Measurements from ENCODE around the gene CDK11B. TPM values are rescaled to one million over a fixed set of nuclear protein-coding genes. Genes with fewer than 3 reads are reported as not detected.

The CDK11B gene
- total and polyA plus RNA-seq, 2 experiments from 2014 or later, result 11.7 to 19.1 TPM

DNA sequence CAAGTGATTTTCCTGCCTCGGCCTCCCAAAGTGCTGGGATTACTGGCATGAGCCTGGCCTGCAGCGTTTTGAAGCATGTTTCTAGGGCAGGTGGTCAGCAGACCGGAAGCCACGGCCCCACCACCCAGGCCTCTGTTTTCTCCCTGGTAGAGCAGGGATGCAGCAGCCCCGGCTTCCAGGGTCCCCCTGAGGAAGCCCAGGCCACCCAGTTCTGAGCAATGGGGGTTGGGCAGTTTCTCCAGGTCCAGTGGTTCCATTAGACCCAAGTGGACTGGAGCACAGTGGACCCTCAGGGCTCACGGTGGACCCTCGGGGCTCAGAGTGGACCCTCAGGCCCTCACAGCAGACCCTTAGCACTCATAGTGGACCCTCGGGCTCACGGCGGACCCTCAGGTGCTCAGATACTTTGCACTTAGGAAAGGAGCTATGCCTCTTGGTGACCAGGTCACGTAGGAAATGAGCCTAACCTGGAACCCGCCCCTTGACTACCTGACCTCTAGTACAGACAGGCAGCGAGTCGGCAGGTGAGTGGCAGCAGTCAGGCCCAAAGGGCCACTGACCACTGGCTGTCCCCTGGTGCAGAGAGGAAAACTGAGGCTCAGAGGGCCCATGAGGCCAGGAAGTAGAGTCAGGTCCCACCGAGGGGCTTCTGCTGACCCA is 54.3 kb downstream of the CDK11B start:
- in situ Hi-C loops (cut with MboI), result no loop called here
- TF ChIP-seq EZH2 (IDR thresholded peaks at IDR 0.05; ENCODE audit: insufficient read depth, poor library complexity, severe bottlenecking), result no peak
- no peak for TF ChIP-seq EZH2phosphoT487 (IDR thresholded peaks at IDR 0.05; ENCODE audit: insufficient read depth, low read depth)
- WGBS, 2 experiments (ENCODE audit: low coverage in 1 of 2, low lambda C conversion rate in 2 of 2, missing lambda C conversion rate in 2 of 2), result 64 to 66% methylated on average over 15 of the region's 15 CpGs

DNA sequence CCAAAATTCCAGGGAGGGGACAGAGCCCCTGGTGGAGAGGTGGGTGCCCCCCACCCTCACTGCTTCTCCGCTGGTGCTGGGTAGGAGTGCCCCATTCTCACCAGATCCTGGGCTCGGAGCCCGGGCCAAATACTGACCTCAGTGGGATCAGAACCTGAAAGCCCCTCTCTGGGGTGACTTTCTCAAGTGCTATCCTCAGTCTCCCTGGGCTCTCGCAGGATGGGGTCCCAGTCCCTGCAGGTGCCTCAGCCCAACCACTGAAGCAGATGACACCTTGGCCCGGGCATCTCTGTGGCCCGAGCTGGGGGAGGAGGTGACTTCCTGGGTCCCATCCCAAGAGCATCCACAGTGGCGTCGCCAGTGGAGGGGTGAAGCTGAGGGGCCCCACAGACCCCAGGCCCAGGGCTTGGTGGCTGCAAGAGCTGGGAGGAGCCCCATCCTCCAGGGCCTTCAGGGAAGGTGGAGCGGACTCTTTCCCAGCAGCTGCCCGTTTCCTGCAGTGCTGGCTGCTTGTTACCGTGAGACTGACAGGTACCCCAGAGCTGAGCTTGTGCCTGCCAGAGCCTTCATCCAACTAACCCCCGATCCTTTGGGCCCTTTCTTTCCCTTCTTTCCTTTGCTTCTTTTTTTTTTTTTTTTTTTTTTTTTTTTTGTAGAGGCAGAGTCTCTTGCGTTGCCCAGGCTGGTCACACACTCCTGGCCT is 55.0 kb downstream of the CDK11B start:
- in situ Hi-C loops (cut with MboI), result no loop called here
- TF ChIP-seq EZH2 (IDR thresholded peaks at IDR 0.05; ENCODE audit: insufficient read depth, poor library complexity, severe bottlenecking), result no peak
- no peak for TF ChIP-seq EZH2phosphoT487 (IDR thresholded peaks at IDR 0.05; ENCODE audit: insufficient read depth, low read depth)

More for the DNA sequence above, 54.3 kb downstream of the CDK11B start:
- Histone ChIP-seq H3K4me2 (ENCODE audit: unreplicated experiment) (no peak overlapping the region), H2AFZ (no peak overlapping the region), H3K27ac (no peak overlapping the region), H3K9me2 (ENCODE audit: insufficient read depth) (no peaks in the 10 kb centered on the region), H3K9me3 (ENCODE audit: low read depth) (no peaks in the 10 kb centered on the region), H3K4me3 (no peak overlapping the region), H3K36me3 (ENCODE audit: low read depth) (no peaks in the 10 kb centered on the region), H3K9ac (no peak overlapping the region), H3K27me3 (replicated peaks; ENCODE audit: insufficient read depth) (no peaks in the 10 kb centered on the region), H3K79me2 (ENCODE audit: insufficient read depth) (no peaks in the 10 kb centered on the region), H3F3A (ENCODE audit: insufficient read depth) (0 out of 2 replicates have a peak, but pooled peaks cover 4% of the 10 kb centered on the region), H4K20me1 (ENCODE audit: insufficient read depth) (no peaks in the 10 kb centered on the region), H3K4me1 (ENCODE audit: insufficient read depth) (no peaks in the 10 kb centered on the region)
- no peak for DNase-seq

DNA sequence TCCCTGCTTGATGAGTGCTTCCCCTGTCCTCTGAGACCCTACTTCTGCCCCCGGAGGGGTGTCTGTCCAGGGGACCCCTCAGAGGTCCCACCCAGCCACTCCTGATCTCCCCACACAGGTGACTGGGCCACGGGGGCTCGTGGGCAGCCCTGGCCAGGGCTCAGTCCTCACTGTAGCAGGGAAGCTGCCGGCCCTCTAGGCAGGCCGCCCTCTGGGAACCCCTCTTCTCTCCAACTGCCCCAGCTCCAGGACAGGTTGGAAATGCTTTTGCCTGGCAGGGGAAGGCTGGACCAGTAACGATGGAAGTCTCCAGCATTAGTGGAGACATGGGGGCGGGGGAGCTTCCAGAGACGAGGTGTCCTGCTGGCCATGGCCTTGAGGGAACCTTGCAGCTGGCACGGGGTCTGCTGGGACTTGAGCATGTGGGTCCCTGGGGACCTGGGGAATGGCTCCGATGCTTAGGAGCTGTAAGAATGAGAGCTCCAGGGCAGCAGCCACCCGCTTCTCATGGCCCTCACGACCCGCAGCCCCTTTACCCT is 55.8 kb downstream of the CDK11B start:
- WGBS, 2 experiments (ENCODE audit: low coverage in 1 of 2, low lambda C conversion rate in 2 of 2, missing lambda C conversion rate in 2 of 2), result 50 to 61% methylated on average over 13 of the region's 13 CpGs
- no peak for TF ChIP-seq EZH2 (IDR thresholded peaks at IDR 0.05; ENCODE audit: insufficient read depth, poor library complexity, severe bottlenecking)
- TF ChIP-seq EZH2phosphoT487 (IDR thresholded peaks at IDR 0.05; ENCODE audit: insufficient read depth, low read depth), result no peak
- in situ Hi-C loops (cut with MboI), result no loop called here
- H3K4me1 ChIP-seq (ENCODE audit: insufficient read depth), result no peaks in the 10 kb centered on the region
- no peaks in the 10 kb centered on the region for H3K36me3 ChIP-seq (ENCODE audit: low read depth)
- no peak overlapping the region for H2AFZ ChIP-seq
- H3K27ac ChIP-seq, result no peak overlapping the region
- no peak overlapping the region for H3K9ac ChIP-seq
- no peaks in the 10 kb centered on the region for H3K9me3 ChIP-seq (ENCODE audit: low read depth)
- 0 out of 2 replicates have a peak, but pooled peaks cover 4% of the 10 kb centered on the region for H3F3A ChIP-seq (ENCODE audit: insufficient read depth)
- H3K4me3 ChIP-seq, result no peak overlapping the region
- H3K27me3 ChIP-seq (replicated peaks; ENCODE audit: insufficient read depth), result no peaks in the 10 kb centered on the region
- no peaks in the 10 kb centered on the region for H4K20me1 ChIP-seq (ENCODE audit: insufficient read depth)
- H3K9me2 ChIP-seq (ENCODE audit: insufficient read depth), result no peaks in the 10 kb centered on the region
- H3K4me2 ChIP-seq (ENCODE audit: unreplicated experiment), result no peak overlapping the region
- DNase-seq, result no peak
- H3K79me2 ChIP-seq (ENCODE audit: insufficient read depth), result no peaks in the 10 kb centered on the region

More for the DNA sequence above, 55.0 kb downstream of the CDK11B start:
- H2AFZ ChIP-seq, result no peak overlapping the region
- WGBS, 2 experiments (ENCODE audit: low coverage in 1 of 2, low lambda C conversion rate in 2 of 2, missing lambda C conversion rate in 2 of 2), result 59 to 63% methylated on average over 13 of the region's 13 CpGs
- DNase-seq, result no peak
- no peak overlapping the region for H3K9ac ChIP-seq
- H3K9me2 ChIP-seq (ENCODE audit: insufficient read depth), result no peaks in the 10 kb centered on the region
- H3K4me2 ChIP-seq (ENCODE audit: unreplicated experiment), result no peak overlapping the region
- no peaks in the 10 kb centered on the region for H3K9me3 ChIP-seq (ENCODE audit: low read depth)
- H3K4me1 ChIP-seq (ENCODE audit: insufficient read depth), result no peaks in the 10 kb centered on the region
- no peaks in the 10 kb centered on the region for H3K36me3 ChIP-seq (ENCODE audit: low read depth)
- no peak overlapping the region for H3K4me3 ChIP-seq
- 0 out of 2 replicates have a peak, but pooled peaks cover 4% of the 10 kb centered on the region for H3F3A ChIP-seq (ENCODE audit: insufficient read depth)
- no peak overlapping the region for H3K27ac ChIP-seq
- no peaks in the 10 kb centered on the region for H3K79me2 ChIP-seq (ENCODE audit: insufficient read depth)
- H4K20me1 ChIP-seq (ENCODE audit: insufficient read depth), result no peaks in the 10 kb centered on the region
- H3K27me3 ChIP-seq (replicated peaks; ENCODE audit: insufficient read depth), result no peaks in the 10 kb centered on the region

DNA sequence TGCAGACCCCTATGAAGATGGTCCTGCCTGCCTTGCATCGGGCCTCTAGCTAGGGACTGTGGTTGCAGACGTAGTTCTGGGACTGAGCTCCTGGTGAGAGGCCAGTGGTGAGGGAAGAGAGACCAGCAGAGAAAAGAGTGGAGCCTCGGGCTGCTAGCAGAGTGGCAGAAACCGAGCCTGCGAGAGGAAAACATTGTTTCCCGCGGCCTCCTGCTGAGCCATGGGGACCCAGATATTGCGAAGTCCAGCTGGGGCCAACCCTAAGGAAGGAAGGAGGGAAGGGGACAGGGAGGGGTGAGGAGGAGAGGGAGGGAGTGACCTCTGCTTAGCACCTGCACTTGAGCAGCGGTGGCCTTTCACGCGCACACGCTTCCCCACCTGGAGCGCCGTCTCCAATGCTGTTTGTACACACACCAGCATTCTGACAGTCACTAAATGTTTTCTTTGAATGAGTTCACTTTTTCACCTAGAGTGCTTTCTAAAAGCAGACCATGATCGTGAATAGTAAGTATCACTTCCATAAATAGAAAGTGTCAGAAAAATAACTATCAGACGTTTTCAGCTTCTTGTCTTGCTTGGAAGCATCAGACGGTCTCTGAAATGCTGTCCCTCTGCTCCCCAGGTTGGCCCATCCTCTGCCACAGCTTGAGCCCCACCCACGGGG is 56.4 kb downstream of the CDK11B start:
- H3K36me3 ChIP-seq (ENCODE audit: low read depth), result no peaks in the 10 kb centered on the region
- DNase-seq, result no peak
- no peak overlapping the region for H2AFZ ChIP-seq

More for the DNA sequence above, 56.4 kb downstream of the CDK11B start:
- no peak for TF ChIP-seq EZH2phosphoT487 (IDR thresholded peaks at IDR 0.05; ENCODE audit: insufficient read depth, low read depth)
- TF ChIP-seq EZH2 (IDR thresholded peaks at IDR 0.05; ENCODE audit: insufficient read depth, poor library complexity, severe bottlenecking), result no peak
- no peak overlapping the region for H3K9ac ChIP-seq
- no peak overlapping the region for H3K4me3 ChIP-seq
- H3K4me1 ChIP-seq (ENCODE audit: insufficient read depth), result no peaks in the 10 kb centered on the region
- 61 to 65% methylated on average over 14 to 18 of the region's 18 CpGs for WGBS, 2 experiments (ENCODE audit: low coverage in 1 of 2, low lambda C conversion rate in 2 of 2, missing lambda C conversion rate in 2 of 2)
- H3K9me2 ChIP-seq (ENCODE audit: insufficient read depth), result no peaks in the 10 kb centered on the region
- H3K27me3 ChIP-seq (replicated peaks; ENCODE audit: insufficient read depth), result no peaks in the 10 kb centered on the region
- H4K20me1 ChIP-seq (ENCODE audit: insufficient read depth), result no peaks in the 10 kb centered on the region
- H3K27ac ChIP-seq, result no peak overlapping the region
- no peaks in the 10 kb centered on the region for H3K9me3 ChIP-seq (ENCODE audit: low read depth)
- H3K79me2 ChIP-seq (ENCODE audit: insufficient read depth), result no peaks in the 10 kb centered on the region
- in situ Hi-C loops (cut with MboI), result no loop called here
- H3K4me2 ChIP-seq (ENCODE audit: unreplicated experiment), result no peak overlapping the region
- H3F3A ChIP-seq (ENCODE audit: insufficient read depth), result 0 out of 2 replicates have a peak, but pooled peaks cover 4% of the 10 kb centered on the region
